CD4-positive, alpha-beta T cell treated with Interleukin-6 for 4 hours (primary cell): Measurements from ENCODE around the gene RPH3AL.
"Not testable (repeated sequence)": the region's sequence is repeated elsewhere in the genome, so short reads cannot be mapped to it uniquely, and the experiment has no call there.

Experiments used
- DNase-seq: peaks from one replicate; pipeline ENCODE4 v3.0.0-alpha.2; 2020; ENCODE audit warnings: mixed read lengths

Gene RPH3AL

DNA sequence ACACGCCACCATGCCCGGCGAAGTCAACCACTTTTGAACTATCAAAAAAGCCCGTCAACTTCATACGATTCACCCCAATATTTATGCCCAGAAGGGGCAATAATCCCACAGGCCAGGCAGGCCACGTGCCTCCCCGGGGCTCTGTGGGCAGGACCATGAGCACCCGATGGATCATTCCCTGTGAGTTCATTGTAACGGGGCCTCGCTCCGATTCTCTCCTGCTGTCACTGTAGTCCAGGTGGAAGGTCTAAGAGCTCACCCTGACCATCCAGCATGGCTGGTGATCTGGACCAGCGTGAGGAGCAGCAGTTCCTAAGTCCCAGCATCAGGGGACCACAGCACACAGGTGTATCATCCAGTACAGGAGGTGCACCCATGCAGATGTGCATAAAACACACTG lies 93.7 kb downstream of the RPH3AL start:
- DNase-seq: no peak

DNA sequence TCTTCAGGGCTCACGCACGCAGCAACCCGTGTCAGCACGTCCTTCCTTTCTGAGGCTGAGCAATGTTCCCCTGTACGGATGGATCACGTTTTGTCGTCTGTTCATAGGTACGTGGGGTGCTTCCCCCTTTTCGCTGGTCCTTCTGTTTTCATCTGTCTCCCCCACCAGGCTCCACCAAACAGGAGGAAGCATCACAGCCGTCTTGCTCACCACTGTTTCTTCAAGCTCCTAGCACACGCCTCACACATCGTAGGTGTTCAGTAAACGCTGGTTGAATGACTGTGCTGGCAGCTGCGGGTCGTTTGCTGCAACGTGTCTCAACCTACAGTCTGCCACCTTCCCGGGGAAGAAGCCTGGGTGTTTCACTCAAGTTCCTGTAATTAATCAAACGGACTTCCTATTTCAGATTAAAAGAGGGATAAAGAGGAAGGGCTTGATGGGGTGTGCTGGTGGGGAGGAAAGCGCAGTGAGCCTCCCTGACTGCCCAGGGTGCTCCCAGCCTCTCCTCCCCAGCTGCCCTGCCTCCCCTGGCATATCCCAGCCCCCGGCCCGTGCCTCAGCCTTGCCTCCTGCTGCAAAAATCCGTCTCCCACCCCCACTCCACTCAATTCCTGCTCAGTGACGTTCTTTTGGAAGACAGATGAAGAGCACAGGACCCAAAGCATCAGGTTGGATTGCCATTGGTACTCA lies 94.4 kb downstream of the RPH3AL start:
- DNase-seq: no peak

DNA sequence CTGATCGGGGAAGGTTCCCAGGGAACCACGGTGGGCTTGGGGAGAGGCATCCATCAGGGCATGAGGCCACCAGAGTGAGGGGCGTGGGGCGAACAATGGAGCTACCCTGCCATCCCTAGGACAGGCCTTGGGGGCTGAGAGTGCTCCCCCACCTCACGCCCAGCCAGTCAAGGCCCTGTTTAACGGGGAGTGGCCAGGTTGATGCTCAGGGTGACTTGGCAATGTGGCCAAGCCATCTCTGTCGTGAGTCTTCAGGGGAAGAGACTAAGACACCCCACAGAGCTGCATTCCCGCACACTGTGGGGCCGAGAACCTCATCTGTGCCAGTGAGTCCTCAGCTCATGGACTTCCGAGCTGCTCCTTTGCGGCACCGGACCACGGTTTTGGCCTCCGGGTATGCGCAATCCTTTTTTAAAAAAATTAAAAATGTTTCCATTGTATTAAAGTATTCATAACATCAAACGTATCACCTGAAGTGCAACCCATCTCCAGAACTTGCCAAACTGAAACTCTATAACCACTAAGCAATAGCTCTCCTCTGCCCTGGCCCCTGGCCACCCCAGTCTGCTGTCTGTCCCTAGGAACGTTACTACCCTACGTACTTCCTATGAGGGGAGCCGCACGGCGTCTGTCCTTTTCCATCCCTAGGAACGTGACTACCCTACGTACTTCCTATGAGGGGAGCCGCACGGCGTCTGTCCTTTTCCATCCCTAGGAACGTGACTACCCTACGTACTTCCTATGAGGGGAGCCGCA lies 99.3 kb downstream of the RPH3AL start:
- no peak for DNase-seq

DNA sequence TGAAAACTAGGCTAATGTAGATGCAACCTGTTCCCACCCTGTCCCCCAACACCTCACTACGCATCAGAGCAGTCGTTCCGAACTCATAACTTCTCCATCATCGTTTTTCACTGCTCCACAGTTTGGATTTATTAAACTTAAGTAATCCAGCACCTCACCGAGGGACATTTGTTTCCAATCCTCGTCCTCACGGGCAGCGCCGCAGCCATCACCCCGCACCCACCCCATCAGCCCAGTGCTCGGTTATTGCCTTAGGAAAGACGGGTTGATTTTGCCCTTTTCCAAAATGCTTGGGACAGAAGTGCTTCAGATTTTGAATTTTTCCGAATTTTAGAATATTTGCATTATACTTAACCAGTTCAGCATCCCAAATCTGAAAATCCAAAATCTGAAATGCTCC lies 100.2 kb downstream of the RPH3AL start:
- DNase-seq: no peak

DNA sequence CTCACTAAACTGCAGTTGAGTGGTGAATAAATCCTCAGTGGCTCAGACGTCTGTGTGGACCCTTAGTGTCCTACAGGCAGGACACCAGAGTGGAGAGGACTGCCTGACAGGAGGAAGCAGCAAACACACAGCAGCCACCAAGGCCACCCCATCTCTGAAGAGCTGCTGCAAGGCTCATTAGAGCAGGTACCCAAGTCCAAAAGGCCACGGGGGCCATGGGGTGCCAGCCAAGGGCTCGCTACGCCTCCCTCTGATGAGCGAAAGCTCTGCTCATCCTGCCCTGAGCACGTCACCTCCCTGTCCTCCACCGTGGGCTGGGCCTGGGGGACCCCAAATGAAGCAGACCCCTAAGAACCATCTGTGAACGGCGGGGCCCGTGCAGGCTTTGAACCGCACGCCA lies 101.1 kb downstream of the RPH3AL start:
- no peak for DNase-seq

DNA sequence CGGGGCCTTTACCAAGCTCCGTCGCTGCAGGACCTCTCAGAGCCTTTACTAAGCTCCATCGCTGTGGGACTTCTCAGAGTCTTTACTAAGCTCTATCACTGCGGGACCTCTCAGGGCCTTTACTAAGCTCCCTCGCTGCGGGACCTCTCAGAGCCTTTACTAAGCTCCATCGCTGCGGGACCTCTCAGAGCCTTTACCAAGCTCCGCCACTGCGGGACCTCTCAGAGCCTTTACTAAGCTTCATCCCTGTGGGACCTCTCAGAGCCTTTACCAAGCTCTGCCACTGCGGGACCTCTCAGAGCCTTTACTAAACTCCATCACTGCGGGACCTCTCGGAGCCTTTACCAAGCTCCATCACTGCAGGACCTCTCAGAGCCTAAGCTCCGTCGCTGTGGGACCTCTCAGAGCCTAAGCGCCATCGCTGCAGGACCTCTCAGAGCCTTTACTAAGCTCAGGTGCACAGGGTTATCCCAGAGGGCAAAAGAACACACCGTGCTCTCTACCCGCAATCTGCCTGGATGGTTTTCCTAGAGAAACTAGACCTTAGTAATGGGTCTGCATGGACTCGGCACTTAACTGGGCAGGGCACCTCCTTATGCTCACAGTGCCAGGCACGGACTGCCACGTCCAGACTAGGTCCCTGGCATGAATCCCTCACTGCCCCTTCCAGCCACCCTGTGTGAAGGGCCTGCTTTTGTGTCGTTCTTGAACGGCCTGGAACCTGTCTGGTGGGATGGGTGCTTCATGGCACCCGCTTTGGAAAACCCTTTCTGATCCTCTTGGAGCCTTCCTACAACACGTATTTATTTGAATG lies 101.9 kb downstream of the RPH3AL start:
- DNase-seq: no peak

DNA sequence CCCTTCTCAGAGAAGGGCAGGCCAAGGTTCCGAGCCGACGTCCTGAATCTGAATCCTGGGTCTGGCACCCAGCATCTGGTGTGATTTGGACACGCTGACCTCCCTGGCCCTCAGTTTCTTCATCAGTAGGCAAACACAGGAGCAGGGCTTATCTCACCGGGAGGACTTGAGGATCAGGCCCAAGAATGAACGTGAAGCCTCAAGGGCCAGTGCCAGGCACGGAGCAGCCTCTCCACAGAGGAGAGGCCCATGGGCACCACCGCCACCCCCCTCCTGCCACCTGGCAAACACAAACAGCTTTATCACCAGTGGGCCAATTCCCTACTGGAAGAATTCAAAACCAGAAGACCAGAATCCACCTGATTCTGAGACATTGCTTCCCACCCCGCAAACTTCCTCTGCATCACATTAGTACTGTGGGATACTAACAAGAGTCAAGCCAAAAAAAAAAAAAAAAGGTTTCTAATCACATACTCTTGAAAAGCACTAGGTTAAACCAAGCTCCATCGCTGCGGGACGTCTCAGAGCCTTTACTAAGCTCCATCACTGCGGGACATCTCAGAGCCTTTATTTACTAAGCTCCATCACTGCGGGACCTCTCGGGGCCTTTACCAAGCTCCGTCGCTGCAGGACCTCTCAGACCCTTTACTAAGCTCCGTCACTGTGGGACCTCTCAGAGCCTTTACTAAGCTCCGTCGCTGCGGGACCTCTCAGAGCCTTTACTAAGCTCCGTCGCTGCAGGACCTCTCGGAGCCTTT lies 103.2 kb downstream of the RPH3AL start:
- no peak for DNase-seq

DNA sequence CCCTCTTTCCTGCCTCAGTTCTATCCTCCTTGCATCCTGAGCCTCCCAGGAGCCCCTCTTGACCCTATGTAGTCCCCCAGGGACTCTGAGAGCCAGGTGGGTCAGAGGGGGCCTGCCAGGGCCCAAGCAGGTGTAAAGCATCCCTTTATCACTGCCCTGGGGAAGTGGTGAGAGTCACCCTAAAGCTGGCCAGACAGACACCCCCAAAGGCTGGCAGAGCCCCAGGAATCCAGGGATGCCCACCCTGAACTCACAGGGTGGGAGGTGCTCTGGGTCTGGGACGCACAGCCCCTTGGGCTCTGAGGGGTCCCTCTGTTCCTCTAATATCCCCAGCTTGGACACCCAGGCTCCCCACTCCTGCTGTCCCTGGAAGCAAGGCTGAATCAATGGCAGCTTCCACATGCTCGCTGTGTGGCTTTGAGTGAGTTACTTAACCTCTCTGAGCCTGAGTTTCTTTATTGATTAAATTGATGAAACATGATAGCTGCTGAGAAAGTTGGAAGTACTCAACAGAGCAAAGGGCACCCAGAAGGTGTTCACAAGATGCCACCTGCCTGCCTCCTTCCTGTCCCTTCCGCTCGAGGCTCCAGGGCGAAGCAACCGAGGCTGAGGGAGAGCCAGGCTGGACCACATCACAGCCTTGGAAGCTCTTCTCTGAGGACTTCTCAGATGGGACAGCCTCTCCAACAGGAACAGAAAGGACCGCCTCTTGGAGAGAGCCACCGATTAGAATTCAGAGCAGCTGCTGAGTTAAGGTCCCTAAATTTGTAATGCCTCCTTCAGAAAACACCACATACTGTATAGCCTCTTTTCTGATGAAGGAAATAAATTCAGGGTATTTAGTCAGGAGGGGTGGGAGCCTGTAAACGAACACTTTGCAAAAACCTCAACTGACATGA lies 104.0 kb downstream of the RPH3AL start:
- DNase-seq: no peak

DNA sequence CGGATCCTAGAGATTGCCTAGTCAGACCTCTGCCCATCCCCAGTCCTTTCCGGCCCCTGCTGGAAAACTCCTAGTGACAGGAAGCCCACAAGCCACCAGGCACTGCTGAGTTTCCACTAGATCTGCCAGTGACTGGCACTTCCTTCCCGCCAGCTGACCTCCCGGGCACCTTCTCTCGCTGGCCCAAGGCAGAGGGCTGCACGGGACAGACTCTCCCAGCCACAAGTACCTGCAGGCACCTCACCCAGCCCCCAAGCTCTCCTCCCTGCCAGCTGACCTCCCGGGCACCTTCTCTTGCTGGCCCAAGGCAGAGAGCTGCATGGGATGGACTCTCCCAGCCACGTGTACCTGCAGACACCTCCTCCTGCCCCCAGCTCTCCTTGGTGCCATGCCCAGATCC lies 104.8 kb downstream of the RPH3AL start:
- no peak for DNase-seq

DNA sequence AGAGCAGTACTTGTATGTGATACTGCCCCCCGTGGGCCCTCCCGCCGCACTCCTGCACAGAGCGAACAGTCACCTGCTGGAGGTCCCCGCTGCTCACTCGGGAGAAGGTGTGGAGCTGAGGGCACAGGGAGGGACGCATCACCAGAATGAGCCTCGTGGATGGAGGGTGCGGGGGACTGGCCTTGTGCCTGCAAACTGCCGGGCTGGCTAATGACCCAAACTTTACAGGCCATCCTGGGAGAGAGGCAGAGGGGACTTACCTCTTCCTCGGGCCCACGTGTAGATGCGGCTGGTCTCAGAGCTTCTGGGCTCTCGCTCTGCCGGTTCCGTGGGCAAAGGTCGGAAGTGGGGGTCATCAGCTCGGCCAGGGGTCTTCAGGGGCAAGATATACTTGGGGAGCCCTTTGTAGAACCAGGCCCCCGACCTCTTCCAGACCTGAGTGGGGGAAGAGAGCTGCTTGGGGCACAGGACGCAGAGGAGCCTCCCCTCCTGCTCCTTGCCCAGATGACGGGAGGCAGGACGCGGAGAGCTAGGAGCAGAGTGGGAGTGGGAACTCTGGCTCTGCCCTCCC lies 105.7 kb downstream of the RPH3AL start:
- no peak for DNase-seq

DNA sequence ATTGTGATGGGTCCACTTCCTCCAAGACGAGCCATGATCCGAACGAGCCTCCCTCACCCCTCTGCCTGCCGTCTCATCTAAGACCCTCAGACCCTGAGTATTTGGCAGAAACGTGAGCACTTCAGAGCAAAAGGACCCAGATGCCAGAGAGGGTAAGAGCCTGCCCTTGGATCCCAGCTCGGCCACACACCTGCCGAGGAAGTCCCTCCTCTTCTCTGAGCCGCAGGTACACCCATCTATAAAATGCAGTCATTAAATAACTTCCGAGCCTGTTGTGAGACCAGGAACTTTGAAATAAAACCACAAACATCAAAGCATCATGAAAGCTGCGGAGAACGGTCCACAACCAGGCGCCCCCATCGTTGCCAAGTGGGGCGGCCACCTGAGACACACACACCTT lies 106.4 kb downstream of the RPH3AL start:
- DNase-seq: no peak

DNA sequence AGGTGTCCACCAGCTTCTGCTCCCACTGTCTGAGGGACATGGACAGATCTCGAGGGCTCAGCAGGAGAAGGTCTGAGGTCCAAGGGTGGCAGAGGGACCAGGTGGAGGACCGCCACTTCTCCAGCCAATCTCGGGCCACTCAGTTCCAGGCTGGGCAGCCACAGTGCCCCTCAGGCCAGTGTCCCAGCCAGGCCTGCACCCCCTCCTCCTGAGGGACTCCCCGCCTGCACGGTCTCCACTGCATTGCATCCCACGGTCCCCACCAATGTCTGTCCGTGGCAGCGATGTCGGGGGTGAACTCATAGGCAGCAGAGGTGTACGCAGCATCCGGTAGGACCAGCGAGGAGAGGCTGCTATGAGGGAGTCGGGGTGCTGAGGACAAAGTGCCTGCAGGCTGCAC lies 107.0 kb downstream of the RPH3AL start:
- no peak for DNase-seq

DNA sequence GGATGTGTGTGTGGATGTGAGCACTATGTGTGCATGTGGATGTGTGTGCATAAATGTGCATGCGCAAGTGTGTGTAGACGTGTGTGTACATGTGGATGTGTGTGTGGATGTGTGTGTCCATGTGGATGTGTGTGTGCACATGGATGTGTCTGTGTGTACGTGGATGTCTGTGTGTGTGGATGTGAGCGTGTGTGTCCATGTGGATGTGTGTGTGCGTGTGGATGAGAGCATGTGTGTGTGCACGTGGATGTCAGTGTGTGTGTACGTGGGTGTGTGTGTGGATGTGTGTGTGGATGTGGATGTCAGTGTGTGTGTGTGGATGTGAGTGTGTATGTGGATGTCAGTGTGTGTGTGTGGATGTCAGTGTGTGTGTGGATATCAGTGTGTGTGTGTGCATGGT lies 107.6 kb downstream of the RPH3AL start:
- DNase-seq: no peak

DNA sequence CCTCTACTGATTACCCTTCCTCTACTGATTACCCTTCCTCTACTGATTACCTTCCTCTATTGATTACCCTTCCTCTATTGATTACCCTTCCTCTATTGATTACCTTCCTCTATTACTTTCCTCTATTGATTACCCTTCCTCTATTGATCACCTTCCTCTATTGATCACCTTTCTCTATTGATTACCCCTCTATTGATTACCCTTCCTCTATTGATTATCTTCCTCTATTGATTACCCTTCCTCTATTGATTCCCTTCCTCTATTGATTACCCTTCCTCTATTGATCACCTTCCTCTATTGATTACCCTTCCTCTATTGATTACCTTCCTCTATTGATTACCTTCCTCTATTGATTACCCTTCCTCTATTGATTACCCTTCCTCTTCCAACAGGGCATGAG lies 108.7 kb downstream of the RPH3AL start:
- DNase-seq: not testable (repeated sequence)

DNA sequence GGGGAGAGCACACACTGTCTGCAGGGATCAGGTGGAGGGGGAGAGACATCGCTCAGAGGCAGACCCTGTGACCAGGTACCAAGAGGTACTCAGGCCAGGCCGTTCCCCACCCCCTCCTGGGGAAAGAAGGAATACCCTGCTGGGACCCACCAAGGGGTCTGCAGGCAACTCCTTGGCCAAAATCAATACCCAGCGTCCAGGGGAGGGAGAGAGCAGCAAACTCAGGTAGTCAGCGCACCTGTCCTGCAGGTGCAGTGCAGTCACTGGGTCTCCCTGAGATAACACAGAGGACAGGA lies 113.7 kb downstream of the RPH3AL start:
- no peak for DNase-seq

DNA sequence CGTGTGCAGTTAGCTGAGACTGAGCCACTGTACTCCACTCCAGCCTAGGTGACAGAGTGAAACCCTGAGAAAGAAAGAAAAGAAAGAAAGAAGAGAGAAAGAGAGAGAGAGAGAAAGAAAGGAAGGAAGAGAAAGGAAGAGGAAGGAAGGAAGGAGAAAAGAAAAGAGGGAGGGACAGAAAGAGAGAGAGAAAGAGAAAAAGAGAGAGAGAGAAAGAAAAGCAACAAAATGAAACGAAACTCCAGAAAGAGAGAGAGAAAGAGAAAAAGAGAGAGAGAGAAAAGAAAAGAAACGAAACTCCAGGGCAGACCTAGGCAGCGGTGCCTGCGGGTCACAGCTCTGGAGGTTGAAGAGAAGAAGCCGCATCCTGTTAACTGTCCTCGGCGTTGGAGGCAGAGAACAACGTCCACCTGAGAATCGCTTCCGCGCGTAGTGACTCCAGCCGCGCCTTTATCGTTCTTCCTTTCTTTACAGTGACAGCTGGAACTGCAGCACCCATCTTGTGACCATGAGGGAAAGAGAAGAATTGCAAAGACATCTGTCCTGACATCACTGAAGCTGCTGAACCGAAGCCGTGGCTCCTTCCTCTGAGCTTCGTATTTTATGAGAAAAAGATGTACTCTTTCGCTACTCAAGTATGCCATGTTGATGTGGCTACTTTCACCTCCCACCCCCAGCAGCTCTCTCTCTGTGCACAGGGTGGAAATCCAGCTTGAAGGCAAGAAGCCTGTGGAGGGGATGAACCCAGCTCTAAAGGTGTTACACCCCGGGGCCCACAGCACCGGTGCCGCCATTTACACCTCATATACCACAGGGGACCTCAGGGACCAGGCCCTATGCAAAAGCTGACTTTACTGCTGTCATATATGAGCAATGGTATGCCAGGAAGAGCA lies 114.3 kb downstream of the RPH3AL start:
- no peak for DNase-seq

DNA sequence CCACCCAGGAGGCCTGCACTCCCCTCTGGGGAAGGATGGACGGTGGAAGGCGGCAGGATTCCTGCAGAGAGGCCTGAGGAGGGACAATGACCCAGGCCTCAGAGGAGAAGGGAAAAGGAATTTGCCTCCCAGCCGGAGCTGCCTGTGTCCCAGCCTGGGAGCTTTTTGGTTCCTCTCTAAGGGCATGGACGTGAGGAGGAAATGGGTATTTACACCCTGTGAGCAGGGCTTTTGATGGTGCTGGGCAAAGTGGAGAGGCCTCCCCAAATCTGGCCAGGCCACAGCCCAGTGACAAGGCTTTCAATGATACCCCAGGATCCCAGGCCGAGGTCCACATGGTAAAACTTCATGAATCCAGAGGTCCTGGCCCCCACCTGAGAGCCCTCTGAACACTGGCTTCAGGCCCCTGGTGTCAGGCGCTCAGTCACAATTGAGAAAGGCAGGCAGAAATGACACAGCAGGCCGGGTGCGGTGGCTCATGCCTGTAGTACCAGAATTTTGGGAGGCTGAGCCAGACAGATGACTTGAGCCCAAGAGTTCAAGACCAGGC lies 115.1 kb downstream of the RPH3AL start:
- no peak for DNase-seq

DNA sequence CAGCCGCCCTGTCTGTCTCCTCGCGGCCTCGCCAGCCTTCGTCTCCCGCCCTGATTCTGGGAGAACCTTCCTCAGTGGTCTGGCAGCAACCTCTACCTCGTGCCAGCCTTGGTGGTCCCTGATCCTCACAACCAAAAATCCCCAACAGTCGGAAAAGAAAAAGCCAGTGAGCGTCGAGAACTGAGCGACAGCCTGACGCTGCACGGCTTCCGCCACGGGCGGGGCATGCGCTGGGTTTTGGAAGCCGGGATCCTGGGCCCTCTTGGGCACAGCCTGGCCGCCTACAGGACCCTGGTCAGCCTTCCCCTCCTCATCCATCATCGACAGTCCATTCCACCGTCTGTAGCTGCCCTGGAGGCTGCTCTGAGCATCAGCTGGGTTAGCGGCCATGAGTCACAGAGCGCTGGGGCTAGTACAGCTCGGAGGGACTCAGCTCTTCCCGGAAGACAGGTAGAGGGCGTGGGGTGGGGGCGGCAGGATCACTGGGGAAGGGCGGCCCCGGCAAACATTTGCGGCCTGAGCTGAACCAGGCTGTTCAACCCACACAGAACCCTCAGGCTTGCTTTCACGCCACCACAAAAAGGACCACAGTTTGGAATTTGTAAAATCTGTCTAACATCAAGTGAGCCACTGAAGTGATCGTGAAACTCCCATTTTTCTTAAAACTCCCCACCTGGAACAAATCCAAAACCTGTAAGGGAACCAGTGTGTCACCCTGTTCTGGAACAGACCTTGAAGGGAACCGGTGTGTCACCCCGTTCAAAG lies 115.8 kb downstream of the RPH3AL start:
- no peak for DNase-seq

DNA sequence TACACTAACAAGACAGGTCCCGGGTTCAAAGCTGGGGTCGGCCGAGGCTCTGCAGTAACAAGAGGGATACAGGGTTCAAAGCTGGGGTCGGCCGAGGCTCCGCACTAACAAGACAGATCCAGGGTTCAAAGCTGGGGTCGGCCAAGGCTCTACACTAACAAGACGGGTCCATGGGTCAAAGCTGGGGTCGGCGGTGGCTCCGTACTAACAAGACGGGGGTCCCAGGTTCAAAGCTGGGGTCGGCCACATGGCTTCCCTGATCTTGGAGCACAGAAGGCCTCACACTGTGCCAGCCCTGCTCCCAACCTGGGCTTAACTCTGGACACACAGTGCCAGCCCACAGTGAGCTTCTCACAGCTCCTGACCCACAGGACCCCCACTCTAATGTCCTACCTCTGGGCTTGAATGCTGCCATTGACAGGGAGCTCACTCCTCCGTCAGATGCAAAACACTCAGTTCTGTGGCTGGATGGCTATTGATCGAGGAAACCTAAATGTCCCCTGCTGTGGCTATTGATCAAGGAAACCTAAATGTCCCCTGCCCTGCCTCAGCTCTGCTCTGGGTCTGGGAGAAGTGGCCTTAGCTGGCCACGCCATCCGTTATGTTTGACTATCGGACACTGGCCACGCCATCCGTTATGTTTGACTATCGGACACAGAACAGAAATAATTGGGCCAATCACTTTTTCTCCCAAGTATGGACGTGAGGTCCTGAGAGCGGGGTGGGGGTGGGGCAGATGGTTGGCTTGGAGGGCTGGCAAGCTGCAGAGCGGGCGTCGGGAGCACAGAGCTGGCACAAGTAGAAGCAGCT lies 116.6 kb downstream of the RPH3AL start:
- DNase-seq: no peak
